Measurements from ENCODE around the gene FAM221A.
A peak's percentile ranks its signal among the peaks of the same experiment; 100 is the strongest.
"Not testable (repeated sequence)": the region's sequence is repeated elsewhere in the genome, so short reads cannot be mapped to it uniquely, and the experiment has no call there.

FAM221A gene

GRCh38 chr7:23709081-23709750, 29.2 kb downstream of the FAM221A start:
- DNase-seq = no peak

GRCh38 chr7:23710000-23710399, 30.0 kb downstream of the FAM221A start, which contains the start of gene STK31:
Gene STK31, plus strand, starts transcription at chr7:23710219. Its CDS starts 67 bp downstream, at chr7:23710286.
- no peak for DNase-seq

- DNase-seq = peak; percentile 49
These were observed 32.6 kb downstream of the FAM221A start for GRCh38 chr7:23712368-23713284.

GRCh38 chr7:23713285-23714149, 33.5 kb downstream of the FAM221A start:
- DNase-seq = no peak

GRCh38 chr7:23714150-23714464, 34.1 kb downstream of the FAM221A start:
- DNase-seq = no peak

DNA sequence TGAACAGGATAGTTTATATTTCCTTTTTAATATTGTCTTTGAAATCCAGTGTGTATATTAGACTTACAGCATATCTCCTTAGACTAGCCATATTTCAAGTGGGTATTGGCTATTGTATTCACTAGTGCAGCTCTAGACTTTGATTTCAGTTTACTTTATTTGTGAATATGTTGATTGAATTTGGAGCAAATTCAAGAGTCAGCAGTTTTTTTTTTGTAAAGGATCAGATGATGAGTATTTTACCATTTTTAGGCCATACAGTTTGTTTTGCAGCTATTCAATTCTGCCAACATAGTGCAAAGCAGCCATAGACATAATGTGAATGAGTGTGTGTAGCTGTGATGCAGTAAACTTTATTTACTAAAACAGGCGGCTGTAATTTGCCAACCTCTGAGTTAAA, 34.6 kb downstream of the FAM221A start:
- no peak for DNase-seq

- no peak for DNase-seq
These were observed 35.1 kb downstream of the FAM221A start for GRCh38 chr7:23715099-23715498.

DNA sequence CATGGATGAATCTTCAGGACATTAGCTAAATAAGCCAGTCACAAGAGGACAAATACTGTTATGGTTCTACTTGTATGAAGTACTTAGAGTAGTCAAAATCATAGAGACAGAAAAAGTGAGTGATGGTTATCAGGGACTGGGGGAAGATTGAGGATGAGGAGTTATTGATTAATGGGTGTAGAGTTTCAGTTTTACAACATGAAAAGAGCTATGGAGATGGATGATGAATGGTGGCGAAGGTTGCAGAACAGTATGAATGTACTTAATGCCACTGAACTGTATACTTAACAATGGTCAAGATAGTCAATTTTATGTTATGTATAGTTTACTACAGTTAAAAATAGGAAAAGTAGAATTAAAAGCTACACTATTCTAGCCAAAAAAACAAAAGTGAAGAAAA, 37.8 kb downstream of the FAM221A start:
- DNase-seq = no peak

DNA sequence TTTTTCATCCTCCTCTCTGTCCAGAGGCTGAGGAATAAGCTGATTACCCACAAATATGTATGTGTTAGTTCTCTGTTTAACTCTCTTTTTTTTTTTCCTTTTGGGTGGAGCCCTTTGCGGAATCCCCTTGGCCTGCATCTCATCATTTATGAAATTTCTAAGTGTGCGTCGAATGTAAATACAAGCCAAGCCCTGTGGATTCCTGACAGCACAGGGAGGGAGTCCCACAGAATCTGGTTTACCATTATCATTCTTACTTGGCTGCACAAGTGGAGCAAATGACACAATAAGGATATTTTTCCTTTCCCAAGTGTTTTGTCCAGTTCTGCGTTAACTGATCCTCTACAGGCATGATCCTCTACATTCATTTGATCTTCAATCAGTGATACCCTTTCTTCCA, 41.5 kb downstream of the FAM221A start:
- no peak for DNase-seq

DNA sequence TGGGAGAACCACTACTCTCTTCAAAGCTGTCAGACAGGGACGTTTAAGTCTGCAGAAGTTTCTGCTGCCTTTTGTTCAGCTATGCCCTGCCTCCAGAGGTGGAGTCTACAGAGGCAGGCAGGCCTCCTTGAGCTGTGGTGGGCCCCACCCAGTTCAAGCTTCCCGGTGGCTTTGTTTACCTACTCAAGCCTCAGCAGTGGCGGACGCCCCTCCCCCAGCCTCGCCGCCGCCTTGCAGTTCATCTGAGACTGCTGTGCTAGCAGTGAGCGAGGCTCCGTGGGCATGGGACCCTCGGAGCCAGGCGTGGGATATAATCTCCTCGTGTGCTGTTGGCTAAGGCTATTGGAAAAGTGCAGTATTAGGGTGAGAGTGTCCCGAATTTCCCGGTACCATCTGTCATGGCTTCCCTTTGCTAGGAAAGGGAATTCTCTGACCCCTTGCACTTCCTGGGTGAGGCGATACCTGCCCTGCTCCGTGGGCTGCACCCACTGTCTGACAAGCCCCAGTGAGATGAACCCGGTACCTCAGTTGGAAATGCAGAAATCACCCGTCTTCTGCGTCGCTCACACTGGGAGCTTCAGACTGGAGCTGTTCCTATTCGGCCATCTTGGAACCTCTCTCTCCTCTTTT, 42.7 kb downstream of the FAM221A start:
- DNase-seq = not testable (repeated sequence)

- not testable (repeated sequence) for DNase-seq
These were observed 44.1 kb downstream of the FAM221A start for GRCh38 chr7:23724113-23724512.

DNA sequence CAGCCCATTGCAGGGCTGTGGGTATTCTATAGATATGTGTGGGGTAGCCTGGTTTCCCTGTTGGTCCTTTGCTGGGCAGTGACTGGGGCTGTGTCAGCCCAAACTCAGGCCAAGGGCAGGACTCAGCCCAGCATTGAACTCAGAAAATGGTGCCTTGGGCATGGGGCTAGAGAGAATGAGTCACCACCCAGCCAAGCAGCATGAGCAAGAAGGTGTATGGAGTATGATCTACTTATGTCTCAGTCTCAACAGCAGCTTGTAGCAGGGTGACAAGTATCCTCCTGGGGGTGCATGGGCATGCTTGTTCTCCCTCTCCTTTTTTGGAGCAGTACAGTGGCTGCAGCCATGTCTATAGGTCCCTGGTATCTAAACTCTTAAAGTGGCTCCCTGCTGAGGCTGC, 62.1 kb downstream of the FAM221A start:
- DNase-seq = no peak

- DNase-seq = no peak
These were observed 63.2 kb downstream of the FAM221A start for GRCh38 chr7:23743226-23743625.

DNA sequence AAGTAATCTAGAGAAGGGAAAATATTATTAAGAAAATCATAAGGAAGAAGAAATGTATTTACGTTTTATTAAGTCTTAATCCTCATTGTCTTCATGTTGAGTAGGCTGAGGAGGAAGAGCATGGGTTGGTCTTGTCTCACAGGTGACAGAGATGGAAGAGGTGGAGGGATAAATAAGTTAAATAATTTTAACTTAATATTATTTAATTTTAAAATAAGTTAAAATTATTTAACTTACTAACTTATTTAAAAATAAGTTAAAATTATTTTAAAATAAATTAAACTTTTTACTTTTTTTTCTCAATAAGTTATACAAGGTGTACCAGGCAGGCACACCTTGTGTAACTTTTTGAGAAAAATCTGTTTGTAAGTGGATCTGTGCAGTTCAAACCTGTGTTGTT, 66.6 kb downstream of the FAM221A start:
- DNase-seq = no peak

DNA sequence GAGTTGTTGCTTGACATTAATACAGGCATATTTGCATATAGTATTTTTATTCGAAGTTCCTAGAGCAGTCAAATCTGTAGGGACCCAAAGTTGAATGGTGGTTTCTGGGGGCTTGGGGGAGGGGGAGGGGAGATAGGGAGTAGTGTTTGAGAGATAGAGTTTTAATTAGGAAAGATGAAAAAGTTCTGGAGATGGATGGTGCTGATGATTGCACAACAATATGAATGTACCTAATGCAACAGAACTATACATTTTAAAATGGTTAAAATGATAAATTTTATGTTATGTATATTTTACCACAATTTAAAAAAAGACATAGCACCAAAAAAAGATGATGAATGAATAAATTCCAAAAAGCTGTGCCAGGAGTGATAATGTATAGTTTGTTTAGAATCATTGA, 71.9 kb downstream of the FAM221A start:
- no peak for DNase-seq
